ENCODE data around the gene ABCA4.

DNA sequence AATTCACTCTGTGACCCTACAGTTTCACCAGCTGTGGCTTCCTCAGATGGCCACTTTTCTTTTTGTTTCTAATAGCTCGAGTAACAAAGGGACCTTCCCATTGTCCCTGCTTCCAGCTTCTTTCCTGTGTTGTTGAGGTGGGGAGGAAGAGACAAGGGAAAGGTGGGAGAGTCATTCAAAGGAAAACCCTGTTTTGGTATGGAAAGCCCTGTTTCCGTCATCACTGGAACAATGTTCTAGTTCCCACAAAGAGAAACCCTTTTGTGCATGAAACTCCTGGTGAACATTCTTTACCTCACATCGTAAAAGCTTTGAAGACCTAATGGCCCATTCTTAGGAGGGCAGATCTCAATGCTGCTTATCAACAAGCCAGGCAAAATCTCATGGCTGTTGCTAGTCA lies 62.2 kb downstream of the ABCA4 start:
- TF ChIP-seq, protein P1, sequence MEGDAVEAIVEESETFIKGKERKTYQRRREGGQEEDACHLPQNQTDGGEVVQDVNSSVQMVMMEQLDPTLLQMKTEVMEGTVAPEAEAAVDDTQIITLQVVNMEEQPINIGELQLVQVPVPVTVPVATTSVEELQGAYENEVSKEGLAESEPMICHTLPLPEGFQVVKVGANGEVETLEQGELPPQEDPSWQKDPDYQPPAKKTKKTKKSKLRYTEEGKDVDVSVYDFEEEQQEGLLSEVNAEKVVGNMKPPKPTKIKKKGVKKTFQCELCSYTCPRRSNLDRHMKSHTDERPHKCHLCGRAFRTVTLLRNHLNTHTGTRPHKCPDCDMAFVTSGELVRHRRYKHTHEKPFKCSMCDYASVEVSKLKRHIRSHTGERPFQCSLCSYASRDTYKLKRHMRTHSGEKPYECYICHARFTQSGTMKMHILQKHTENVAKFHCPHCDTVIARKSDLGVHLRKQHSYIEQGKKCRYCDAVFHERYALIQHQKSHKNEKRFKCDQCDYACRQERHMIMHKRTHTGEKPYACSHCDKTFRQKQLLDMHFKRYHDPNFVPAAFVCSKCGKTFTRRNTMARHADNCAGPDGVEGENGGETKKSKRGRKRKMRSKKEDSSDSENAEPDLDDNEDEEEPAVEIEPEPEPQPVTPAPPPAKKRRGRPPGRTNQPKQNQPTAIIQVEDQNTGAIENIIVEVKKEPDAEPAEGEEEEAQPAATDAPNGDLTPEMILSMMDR (IDR thresholded peaks at IDR 0.05; ENCODE audit: control extremely low read depth in 1 of 3, insufficient read depth in 1 of 3, low read depth in 1 of 3, low read length in 3 of 3) = no peak
- no peak for TF ChIP-seq SP1 (IDR thresholded peaks at IDR 0.05; ENCODE audit: low read depth, low read length)
- no peak for TF ChIP-seq E2F6 (IDR thresholded peaks at IDR 0.05)
- TF ChIP-seq CHD2 (IDR thresholded peaks at IDR 0.05; ENCODE audit: low read length) = no peak
